H1 (cell line): ENCODE data around the gene TPMT.

ENCODE experiments used
- CHD2 ChIP-seq: IDR thresholded peaks from 2 replicates; pipeline ENCODE4 v1.6.1; 2012; ENCODE audit warnings: low read length, improper control_type of control experiment
- POLR2AphosphoS5 ChIP-seq: IDR thresholded peaks from 2 replicates; pipeline ENCODE4 v1.6.1; 2011; ENCODE audit warnings: low read depth, low read length

DNA sequence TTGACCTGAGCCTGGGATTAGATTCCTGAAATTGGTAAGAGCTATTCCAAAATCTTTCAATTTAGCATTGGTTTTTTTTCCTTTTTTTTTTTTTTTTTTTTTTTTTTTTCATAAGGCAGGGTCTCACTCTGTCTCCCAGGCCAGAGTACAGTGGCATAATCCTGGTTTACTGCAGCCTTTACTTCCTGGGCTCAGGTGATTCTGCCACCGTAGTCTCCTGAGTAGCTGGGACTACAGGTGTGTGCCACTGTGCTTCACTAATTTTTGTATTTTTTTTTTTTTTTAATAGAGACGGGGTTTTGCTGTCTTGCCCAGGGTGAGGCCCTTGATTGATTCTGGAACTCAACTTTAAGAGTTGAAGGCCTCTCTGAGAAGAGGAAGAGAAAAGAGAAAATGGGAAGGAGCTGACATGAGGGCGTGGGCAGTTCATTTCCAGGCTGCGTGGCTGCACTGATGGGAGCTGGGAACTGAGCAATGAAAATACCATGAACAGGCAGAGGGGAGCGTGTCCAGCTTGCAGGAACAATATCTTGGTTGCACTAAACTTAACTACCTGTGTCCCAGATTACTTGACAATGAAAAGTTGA, 25.0 kb upstream of the TPMT start:
- TF ChIP-seq POLR2AphosphoS5 = no peak
- no peak for TF ChIP-seq CHD2
